ENCODE results near the gene AREG.

The AREG gene

GRCh38 chr4:74463123-74463522, 18.2 kb downstream of the AREG start:
- no peak for DNase-seq (ENCODE audit: low spot score)

DNA sequence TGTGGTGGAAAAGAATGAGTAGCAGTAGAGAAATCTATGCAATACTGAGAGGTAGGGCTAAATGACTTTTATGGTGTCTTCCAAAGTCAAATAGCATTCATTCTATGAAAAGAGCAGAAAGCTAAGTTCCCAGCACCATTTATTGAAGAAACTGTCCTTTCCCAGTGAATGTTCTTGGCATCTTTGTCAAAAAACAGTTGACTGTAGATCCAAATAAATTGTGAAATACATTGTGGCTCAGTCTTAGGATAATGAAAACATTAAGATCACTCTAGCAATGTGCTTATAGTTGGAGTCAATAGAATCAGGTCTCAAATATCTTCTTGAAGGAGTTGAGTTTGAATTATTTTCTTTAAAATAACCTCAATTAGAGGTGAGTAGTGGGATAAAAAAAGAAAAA, 19.4 kb downstream of the AREG start:
- DNase-seq (ENCODE audit: low spot score), result no peak

GRCh38 chr4:74466242-74466641, 21.3 kb downstream of the AREG start:
- no peak for DNase-seq (ENCODE audit: low spot score)

GRCh38 chr4:74471264-74471663, 26.3 kb downstream of the AREG start:
- no peak for DNase-seq (ENCODE audit: low spot score)

- no peak for DNase-seq (ENCODE audit: low spot score)
Measured at GRCh38 chr4:74473155-74473811, 28.3 kb downstream of the AREG start.

GRCh38 chr4:74474345-74475090, 29.6 kb downstream of the AREG start:
- DNase-seq (ENCODE audit: low spot score), result no peak

- no peak for DNase-seq (ENCODE audit: low spot score)
Measured at GRCh38 chr4:74475091-74475800, 30.3 kb downstream of the AREG start.

DNA sequence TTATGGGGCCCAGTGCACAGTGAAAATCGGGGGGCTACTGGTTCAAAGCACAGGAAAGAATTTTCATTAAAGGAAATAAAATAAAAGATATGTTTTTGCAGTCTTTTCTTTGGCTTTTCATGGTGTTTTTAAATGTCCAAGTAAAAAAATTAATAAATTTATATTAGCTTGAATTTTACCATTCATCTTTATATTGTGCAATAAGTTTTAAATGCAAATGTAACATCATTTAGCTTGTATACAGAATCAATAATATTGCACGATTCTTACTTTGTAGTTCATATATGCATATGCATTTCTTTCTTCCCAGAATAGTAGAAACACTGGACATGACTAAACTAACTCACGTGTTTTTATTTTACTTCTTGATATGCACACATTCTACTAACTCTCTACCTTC, 31.0 kb downstream of the AREG start:
- no peak for DNase-seq (ENCODE audit: low spot score)

DNA sequence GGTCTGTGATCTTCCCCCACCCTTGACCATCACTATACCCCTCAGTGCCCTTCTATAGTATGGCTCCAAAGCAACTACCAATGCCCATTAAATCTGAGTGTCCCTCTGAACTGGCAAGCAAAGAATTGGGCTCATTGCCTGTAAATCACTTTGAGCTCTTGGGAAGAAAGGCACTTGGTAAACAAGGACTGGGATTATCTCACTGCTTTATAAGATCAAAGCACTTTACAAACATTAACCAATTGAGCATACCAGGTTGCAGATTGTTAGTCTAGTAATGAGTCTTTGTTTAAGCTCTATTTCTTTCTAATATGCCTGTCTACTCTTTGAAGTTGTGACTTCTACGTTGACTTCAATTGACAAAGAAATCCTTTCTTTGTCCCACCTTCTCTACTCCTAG, 34.1 kb downstream of the AREG start:
- no peak for DNase-seq (ENCODE audit: low spot score)

GRCh38 chr4:74480267-74480666, 35.3 kb downstream of the AREG start:
- no peak for DNase-seq (ENCODE audit: low spot score)

GRCh38 chr4:74481891-74482609, 37.1 kb downstream of the AREG start:
- no peak for DNase-seq (ENCODE audit: low spot score)

DNA sequence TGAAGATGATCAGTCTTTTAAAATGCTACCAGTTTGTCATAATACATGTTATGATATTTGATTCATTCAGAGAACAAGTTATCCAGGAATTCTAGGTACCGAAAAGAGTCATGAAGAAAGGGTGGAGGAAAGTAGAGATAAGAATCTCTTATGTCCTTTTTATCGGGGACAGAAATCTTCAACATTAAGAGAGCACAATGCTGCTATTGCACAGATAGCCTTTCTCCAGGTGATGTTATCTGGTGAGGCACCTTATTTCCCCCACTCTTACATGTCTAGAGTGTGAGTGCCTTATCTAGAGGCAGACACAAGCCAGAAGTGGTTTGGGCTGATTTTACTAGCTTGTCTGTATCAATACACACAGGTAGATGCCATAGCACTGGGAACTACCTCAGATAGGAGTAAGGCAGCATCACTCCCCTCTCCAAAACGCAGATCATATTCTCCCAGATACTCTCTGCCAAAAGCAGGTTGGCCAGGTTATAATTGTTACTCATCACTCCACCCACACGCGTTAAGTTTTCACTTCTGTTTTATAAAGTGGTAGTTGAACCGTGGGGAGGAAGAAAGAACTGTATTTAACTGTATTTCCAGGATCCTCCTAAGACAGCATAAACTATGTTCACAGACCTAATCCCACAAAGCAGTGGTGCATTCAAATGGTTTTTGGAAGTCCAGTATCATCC, 38.4 kb downstream of the AREG start:
- no peak for DNase-seq (ENCODE audit: low spot score)

DNA sequence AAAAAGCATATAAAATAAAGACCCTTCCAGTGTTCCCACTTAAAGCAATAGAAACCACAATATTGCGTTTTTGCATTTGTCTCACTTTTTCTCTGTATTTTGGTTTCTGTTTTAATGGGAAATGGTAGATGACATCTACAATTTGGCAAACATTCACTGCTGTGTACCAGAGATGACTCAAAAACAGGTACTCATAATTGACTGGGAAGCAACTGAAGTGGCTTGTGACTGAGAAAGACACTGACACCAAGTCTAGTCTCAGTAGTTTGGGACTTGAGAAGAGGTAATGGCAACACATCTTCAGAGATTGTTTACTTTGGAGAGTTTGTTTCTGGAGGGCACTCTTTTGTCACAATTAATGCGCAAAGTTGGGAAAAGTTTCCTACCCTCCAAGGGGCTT, 42.0 kb downstream of the AREG start:
- no peak for DNase-seq (ENCODE audit: low spot score)

DNA sequence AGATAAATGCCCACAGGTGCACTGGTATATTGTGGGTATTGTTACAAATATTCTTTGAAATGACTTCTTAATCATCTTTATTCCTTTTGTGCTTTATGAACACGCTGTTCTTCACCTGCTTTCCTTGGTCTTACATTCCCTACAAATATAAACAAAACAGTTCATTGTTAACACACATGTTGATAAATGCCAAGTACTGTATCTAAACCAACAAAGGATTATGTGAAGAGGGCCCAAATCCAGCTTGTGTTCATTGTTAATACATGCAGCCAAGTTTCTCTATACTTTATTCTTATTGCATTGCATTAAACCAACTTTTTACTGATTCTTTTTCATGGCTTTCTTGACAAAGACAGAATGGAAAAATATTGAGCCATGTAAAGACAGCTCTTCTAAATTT, 42.8 kb downstream of the AREG start:
- DNase-seq (ENCODE audit: low spot score), result no peak

DNA sequence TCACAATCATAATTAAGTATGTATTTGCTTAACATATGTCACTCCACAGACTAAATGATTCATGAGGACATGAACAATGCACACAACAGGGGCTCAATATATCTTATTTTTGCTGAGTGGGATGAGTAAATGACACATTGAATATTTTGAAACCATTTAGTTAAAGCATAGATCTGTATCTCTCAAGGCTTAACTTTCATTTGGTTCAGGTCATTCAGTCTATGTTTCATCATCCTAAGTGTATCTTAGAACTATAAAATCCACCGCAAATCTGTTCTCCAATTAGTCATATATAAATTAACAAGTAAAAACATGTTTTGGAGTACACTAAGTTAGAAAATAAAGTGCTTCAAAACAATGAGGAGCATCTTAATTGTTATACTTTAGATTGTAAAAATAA, 45.8 kb downstream of the AREG start:
- no peak for DNase-seq (ENCODE audit: low spot score)

- DNase-seq (ENCODE audit: low spot score), result no peak
Measured at GRCh38 chr4:74499986-74500781, 55.2 kb downstream of the AREG start.

DNA sequence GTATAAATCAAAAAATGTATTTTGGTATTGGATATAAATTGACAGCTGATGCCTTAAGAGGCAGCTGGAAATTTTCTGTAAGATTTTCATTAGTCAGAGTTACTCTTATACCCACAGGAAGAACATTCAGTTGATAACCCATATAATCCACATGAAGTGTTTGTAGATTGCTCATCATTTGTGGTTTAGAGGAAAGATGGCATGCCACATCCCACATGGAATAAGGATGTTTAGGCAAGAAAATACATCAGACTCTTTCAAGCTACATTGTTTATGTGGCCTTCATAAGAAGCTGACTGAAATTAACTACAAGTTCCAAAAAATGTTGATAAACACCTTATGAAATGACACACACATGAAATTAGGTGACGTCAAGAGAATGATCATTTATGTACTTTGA, 56.6 kb downstream of the AREG start:
- DNase-seq (ENCODE audit: low spot score), result no peak

DNA sequence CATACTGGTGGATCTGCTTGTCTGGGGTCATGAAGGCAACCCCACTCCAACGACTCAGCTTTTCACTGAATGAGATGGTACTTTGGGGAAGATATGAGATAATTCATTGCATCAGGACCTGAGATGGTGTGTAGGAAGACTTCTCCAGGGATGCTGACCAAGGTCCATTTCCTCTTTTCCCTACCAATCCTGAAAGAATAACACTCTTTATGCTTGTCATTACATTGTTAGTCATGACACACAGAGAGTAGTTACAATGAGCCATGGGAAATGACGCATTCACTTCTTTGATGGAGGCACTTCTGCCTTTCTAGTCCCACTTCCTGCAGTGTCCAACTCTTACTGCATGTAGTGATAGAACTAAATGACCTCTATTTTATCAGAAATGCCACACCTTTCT, 58.6 kb downstream of the AREG start:
- DNase-seq (ENCODE audit: low spot score), result no peak

DNA sequence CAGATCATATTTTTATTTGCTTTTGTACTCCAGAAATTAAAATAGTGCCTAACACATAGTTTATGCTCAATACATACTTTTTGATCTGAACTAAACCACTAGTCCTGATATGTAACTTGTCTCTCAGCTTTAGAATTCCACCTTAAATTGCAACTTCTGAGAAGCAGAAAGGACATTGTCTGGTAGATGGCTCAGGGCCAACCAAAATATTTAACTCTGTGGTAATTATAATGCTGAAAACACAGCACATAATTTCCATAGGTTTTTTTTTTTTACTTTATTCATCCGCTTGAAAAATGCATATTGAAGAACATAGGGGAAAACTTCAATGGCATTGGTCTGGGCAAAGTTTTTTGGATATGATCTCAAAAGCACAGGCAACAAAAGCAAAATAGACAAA, 59.3 kb downstream of the AREG start:
- no peak for DNase-seq (ENCODE audit: low spot score)
